HG03196 (cell line): Measurements from ENCODE around the gene ACACB.
"Not testable (repeated sequence)": the region's sequence is repeated elsewhere in the genome, so short reads cannot be mapped to it uniquely, and the experiment has no call there.

Source experiments
- ATAC-seq: cut with Tn5 transposase; IDR thresholded peaks from one replicate; pipeline ENCODE4 v1.9.1; 2021; ENCODE audit not compliant: unreplicated experiment

The ACACB gene

GRCh38 chr12:109170324-109170723 is 53.9 kb downstream of the ACACB start:
- no peak for ATAC-seq

GRCh38 chr12:109172787-109173186 is 56.4 kb downstream of the ACACB start:
- not testable (repeated sequence) for ATAC-seq

- ATAC-seq, result no peak
Measured at GRCh38 chr12:109173443-109174240, 57.3 kb downstream of the ACACB start.

- no peak for ATAC-seq
Measured at GRCh38 chr12:109174468-109174867, 58.1 kb downstream of the ACACB start.

- no peak for ATAC-seq
Measured at GRCh38 chr12:109178532-109178931, 62.1 kb downstream of the ACACB start.

GRCh38 chr12:109179927-109180326 is 63.5 kb downstream of the ACACB start:
- ATAC-seq, result no peak

- no peak for ATAC-seq
Measured at GRCh38 chr12:109182041-109182839, 65.9 kb downstream of the ACACB start.

- ATAC-seq, result no peak
Measured at GRCh38 chr12:109185441-109185840, 69.1 kb downstream of the ACACB start.

- ATAC-seq, result no peak
Measured at GRCh38 chr12:109186993-109187653, 70.7 kb downstream of the ACACB start.

- no peak for ATAC-seq
Measured at GRCh38 chr12:109188108-109188712, 71.8 kb downstream of the ACACB start.

GRCh38 chr12:109189291-109189690 is 72.9 kb downstream of the ACACB start:
- no peak for ATAC-seq

GRCh38 chr12:109191621-109192250 is 75.3 kb downstream of the ACACB start:
- no peak for ATAC-seq

- ATAC-seq, result no peak
Measured at GRCh38 chr12:109192358-109192757, 76.0 kb downstream of the ACACB start.

- no peak for ATAC-seq
Measured at GRCh38 chr12:109193896-109194295, 77.5 kb downstream of the ACACB start.

GRCh38 chr12:109196332-109196731 is 79.9 kb downstream of the ACACB start:
- ATAC-seq, result no peak

- ATAC-seq, result no peak
Measured at GRCh38 chr12:109197327-109197726, 80.9 kb downstream of the ACACB start.

GRCh38 chr12:109199324-109199723 is 82.9 kb downstream of the ACACB start:
- no peak for ATAC-seq

- ATAC-seq, result no peak
Measured at GRCh38 chr12:109200825-109201495, 84.6 kb downstream of the ACACB start.

- no peak for ATAC-seq
Measured at GRCh38 chr12:109201496-109201885, 85.1 kb downstream of the ACACB start.

- no peak for ATAC-seq
Measured at GRCh38 chr12:109202770-109203169, 86.4 kb downstream of the ACACB start.
